K562 (cell line): ENCODE results near the gene SH3GLB2. TPM values are rescaled to one million over a fixed set of nuclear protein-coding genes. Genes with fewer than 3 reads are reported as not detected.

ENCODE experiments used
- CEBPB ChIP-seq: fragments of 450-650 bp; IDR thresholded peaks from 2 replicates; pipeline ENCODE4 v1.6.1; 2016; ENCODE audit warnings: missing genetic modification characterization, missing compliant biosample characterization
- FOS ChIP-seq: IDR thresholded peaks from 3 replicates; pipeline ENCODE4 v1.6.1; 2011; ENCODE audit not compliant: insufficient read length; ENCODE audit errors: extremely low read depth
- FOXM1 ChIP-seq, 2 experiments: fragments of 450-650 bp in 1 of 2; sonication (generic) in 1 of 2; formaldehyde crosslinking in 1 of 2; IDR thresholded peaks; 2 replicates each; pipeline versions ENCODE4 v1.6.1 to v1.9.0; 2017 to 2022; ENCODE audit warnings: low read depth in 2 of 2, mild to moderate bottlenecking in 2 of 2, missing genetic modification reagents in 1 of 2, moderate library complexity in 1 of 2
- MAZ ChIP-seq, 2 experiments: fragments of 450-650 bp in 1 of 2; sonication (generic) in 1 of 2; formaldehyde crosslinking; IDR thresholded peaks in 1 of 2; conservative IDR thresholded peaks in 1 of 2; 2 replicates each; pipeline versions ENCODE4 v1.4.0 to v1.5.0; 2020; ENCODE audit warnings: mild to moderate bottlenecking in 1 of 2, missing genetic modification reagents in 1 of 2
- MTA3 ChIP-seq: fragments of 450-650 bp; formaldehyde crosslinking; IDR thresholded peaks from 2 replicates; pipeline ENCODE4 v1.6.1; 2017; ENCODE audit warnings: mild to moderate bottlenecking, borderline replicate concordance
- RCOR1 ChIP-seq, 2 experiments: IDR thresholded peaks; 2 replicates each; pipeline ENCODE4 v1.6.1; 2012; ENCODE audit warnings: low read depth in 2 of 2, low read length in 2 of 2, borderline replicate concordance in 1 of 2, improper control_type of control experiment in 1 of 2
- SIN3B ChIP-seq: fragments of 450-650 bp; IDR thresholded peaks from 2 replicates; pipeline ENCODE4 v1.6.1; 2017; ENCODE audit warnings: low read depth, mild to moderate bottlenecking, moderate library complexity
- YY1 ChIP-seq, 3 experiments: IDR thresholded peaks; 2 replicates each; pipeline ENCODE4 v1.6.1; 2011; ENCODE audit warnings: low read length in 2 of 3, mild to moderate bottlenecking in 2 of 3, moderate library complexity in 2 of 3, borderline replicate concordance in 1 of 3, control low read depth in 1 of 3, low read depth in 1 of 3; ENCODE audit not compliant: insufficient read depth in 3 of 3, insufficient replicate concordance in 2 of 3, control insufficient read depth in 1 of 3, insufficient read length in 1 of 3; ENCODE audit errors: extremely low read depth in 1 of 3
- polyA plus RNA-seq, 8 experiments: library from polyadenylated mRNA; depleted of rRNA in 4 of 8; stranded (reverse) in 5 of 8; unstranded in 3 of 8; fragments of >200 nt; fragmentation: Nextera tagmentation in 2 of 8; fragmentation: Illumina TruSeq in 1 of 8; extraction: Ambion mirVana in 2 of 8; extraction: Trizol in 1 of 8; gene quantifications; 2 replicates each; pipeline versions ENCODE4 v1.2.1 to v1.2.3, GENCODE V29; 2011 to 2014; ENCODE audit warnings: inconsistent platforms in 1 of 8, missing spikeins in 1 of 8
- total RNA-seq, 7 experiments: library from RNA; depleted of rRNA in 6 of 7; stranded (reverse); fragments of >200 nt in 6 of 7; fragmentation: Illumina TruSeq in 2 of 7; extraction: Trizol in 2 of 7; gene quantifications; 2 replicates each; pipeline versions ENCODE4 v1.2.1 to v1.2.3, GENCODE V29; 2011 to 2021; ENCODE audit warnings: low replicate concordance in 1 of 7
- TF ChIP-seq, protein P1 (sequence below), 2 experiments: fragments of 450-650 bp in 1 of 2; sonication (generic) in 1 of 2; formaldehyde crosslinking in 1 of 2; IDR thresholded peaks; 2 replicates each; pipeline versions ENCODE4 v1.7.1 to v1.9.0; 2016 to 2022; ENCODE audit warnings: inconsistent platforms in 1 of 2, mild to moderate bottlenecking in 1 of 2, missing genetic modification reagents in 1 of 2
- TF ChIP-seq, protein P2 (sequence below): sonication (generic); formaldehyde crosslinking; IDR thresholded peaks from 2 replicates; pipeline ENCODE4 v1.4.0; 2020; ENCODE audit warnings: mild to moderate bottlenecking, missing genetic modification reagents
- TF ChIP-seq, protein P3 (sequence below), 2 experiments: IDR thresholded peaks; 2 replicates each; pipeline ENCODE4 v1.6.1; 2011; ENCODE audit warnings: borderline replicate concordance in 1 of 2, control low read depth in 1 of 2, low read depth in 1 of 2, low read length in 1 of 2, mild to moderate bottlenecking in 1 of 2, mixed read lengths in 1 of 2, moderate library complexity in 1 of 2; ENCODE audit not compliant: insufficient read depth in 1 of 2, insufficient read length in 1 of 2, poor library complexity in 1 of 2, severe bottlenecking in 1 of 2; ENCODE audit errors: extremely low read depth in 1 of 2

The SH3GLB2 gene
- total and polyA plus RNA-seq, 9 of the 15 experiments (the other 6 are each of a cell fraction or from before 2014, with no cell fraction given) = 0.20 to 118 (median 58.8) TPM

- TF ChIP-seq, protein P1, sequence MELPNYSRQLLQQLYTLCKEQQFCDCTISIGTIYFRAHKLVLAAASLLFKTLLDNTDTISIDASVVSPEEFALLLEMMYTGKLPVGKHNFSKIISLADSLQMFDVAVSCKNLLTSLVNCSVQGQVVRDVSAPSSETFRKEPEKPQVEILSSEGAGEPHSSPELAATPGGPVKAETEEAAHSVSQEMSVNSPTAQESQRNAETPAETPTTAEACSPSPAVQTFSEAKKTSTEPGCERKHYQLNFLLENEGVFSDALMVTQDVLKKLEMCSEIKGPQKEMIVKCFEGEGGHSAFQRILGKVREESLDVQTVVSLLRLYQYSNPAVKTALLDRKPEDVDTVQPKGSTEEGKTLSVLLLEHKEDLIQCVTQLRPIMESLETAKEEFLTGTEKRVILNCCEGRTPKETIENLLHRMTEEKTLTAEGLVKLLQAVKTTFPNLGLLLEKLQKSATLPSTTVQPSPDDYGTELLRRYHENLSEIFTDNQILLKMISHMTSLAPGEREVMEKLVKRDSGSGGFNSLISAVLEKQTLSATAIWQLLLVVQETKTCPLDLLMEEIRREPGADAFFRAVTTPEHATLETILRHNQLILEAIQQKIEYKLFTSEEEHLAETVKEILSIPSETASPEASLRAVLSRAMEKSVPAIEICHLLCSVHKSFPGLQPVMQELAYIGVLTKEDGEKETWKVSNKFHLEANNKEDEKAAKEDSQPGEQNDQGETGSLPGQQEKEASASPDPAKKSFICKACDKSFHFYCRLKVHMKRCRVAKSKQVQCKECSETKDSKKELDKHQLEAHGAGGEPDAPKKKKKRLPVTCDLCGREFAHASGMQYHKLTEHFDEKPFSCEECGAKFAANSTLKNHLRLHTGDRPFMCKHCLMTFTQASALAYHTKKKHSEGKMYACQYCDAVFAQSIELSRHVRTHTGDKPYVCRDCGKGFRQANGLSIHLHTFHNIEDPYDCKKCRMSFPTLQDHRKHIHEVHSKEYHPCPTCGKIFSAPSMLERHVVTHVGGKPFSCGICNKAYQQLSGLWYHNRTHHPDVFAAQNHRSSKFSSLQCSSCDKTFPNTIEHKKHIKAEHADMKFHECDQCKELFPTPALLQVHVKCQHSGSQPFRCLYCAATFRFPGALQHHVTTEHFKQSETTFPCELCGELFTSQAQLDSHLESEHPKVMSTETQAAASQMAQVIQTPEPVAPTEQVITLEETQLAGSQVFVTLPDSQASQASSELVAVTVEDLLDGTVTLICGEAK (IDR thresholded peaks at IDR 0.05) = peak; percentile 57
- TF ChIP-seq, protein P1 (CRISPR knock-in tag; IDR thresholded peaks at IDR 0.05) = no peak
- TF ChIP-seq CEBPB (peak; percentile 61; the same call in 1 of the 2 replicates), SIN3B (no peak), FOS (peak; percentile 59), RCOR1 (IDR thresholded peaks at IDR 0.05; ENCODE audit: borderline replicate concordance in 1 of 2, low read depth in 2 of 2, low read length in 2 of 2) (peak in 1 of 2 experiments; percentile 37; a peak in 1 of 4 replicates), FOXM1 (IDR thresholded peaks at IDR 0.05; ENCODE audit: low read depth) (peak; percentile 51), FOXM1 (CRISPR knock-in tag; IDR thresholded peaks at IDR 0.05; ENCODE audit: low read depth) (no peak), MAZ (CRISPR knock-in tag; conservative IDR thresholded peaks at IDR 0.05 in 1 of 2, IDR thresholded peaks at IDR 0.05 in 1 of 2) (peak in 1 of 2 experiments; percentile 70; a peak in 2 of 4 replicates), YY1 (IDR thresholded peaks at IDR 0.05; ENCODE audit: borderline replicate concordance in 1 of 3, control insufficient read depth in 1 of 3, extremely low read depth in 1 of 3, insufficient read depth in 3 of 3, insufficient read length in 1 of 3, insufficient replicate concordance in 2 of 3, low read depth in 1 of 3, low read length in 2 of 3) (no peak), MTA3 (peak; percentile 67; the same call in 1 of the 2 replicates)
- TF ChIP-seq, protein P2, sequence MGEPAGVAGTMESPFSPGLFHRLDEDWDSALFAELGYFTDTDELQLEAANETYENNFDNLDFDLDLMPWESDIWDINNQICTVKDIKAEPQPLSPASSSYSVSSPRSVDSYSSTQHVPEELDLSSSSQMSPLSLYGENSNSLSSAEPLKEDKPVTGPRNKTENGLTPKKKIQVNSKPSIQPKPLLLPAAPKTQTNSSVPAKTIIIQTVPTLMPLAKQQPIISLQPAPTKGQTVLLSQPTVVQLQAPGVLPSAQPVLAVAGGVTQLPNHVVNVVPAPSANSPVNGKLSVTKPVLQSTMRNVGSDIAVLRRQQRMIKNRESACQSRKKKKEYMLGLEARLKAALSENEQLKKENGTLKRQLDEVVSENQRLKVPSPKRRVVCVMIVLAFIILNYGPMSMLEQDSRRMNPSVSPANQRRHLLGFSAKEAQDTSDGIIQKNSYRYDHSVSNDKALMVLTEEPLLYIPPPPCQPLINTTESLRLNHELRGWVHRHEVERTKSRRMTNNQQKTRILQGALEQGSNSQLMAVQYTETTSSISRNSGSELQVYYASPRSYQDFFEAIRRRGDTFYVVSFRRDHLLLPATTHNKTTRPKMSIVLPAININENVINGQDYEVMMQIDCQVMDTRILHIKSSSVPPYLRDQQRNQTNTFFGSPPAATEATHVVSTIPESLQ = peak; percentile 64; the same call in 1 of the 2 replicates
- TF ChIP-seq, protein P3, sequence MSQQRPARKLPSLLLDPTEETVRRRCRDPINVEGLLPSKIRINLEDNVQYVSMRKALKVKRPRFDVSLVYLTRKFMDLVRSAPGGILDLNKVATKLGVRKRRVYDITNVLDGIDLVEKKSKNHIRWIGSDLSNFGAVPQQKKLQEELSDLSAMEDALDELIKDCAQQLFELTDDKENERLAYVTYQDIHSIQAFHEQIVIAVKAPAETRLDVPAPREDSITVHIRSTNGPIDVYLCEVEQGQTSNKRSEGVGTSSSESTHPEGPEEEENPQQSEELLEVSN (IDR thresholded peaks at IDR 0.05; ENCODE audit: borderline replicate concordance in 1 of 2, extremely low read depth in 1 of 2, insufficient read depth in 1 of 2, insufficient read length in 1 of 2, low read depth in 1 of 2, low read length in 1 of 2, poor library complexity in 1 of 2, severe bottlenecking in 1 of 2) = peak; percentile 54 to 78
These were observed 8.3 kb upstream of the SH3GLB2 start, which contains the start of gene MIGA2 (continued) for GRCh38 chr9:129036241-129036922.
